GM18498 (cell line): ENCODE measurements around the gene PRR23E.

Experiments used
- ATAC-seq: cut with Tn5 transposase; IDR thresholded peaks from one replicate; pipeline ENCODE4 v1.9.1; 2021; ENCODE audit warnings: mild to moderate bottlenecking, moderate library complexity; ENCODE audit not compliant: unreplicated experiment

PRR23E gene

GRCh38 chr3:127222163-127222562 is 29.2 kb downstream of the PRR23E start:
- ATAC-seq: no peak

- no peak for ATAC-seq
Observed at GRCh38 chr3:127222664-127223063, 29.7 kb downstream of the PRR23E start.

GRCh38 chr3:127224118-127224517 is 31.2 kb downstream of the PRR23E start:
- no peak for ATAC-seq

- ATAC-seq: no peak
Observed at GRCh38 chr3:127226457-127226856, 33.5 kb downstream of the PRR23E start.

- no peak for ATAC-seq
Observed at GRCh38 chr3:127226946-127227842, 34.3 kb downstream of the PRR23E start.

- ATAC-seq: no peak
Observed at GRCh38 chr3:127228866-127229265, 35.9 kb downstream of the PRR23E start.

GRCh38 chr3:127233371-127233770 is 40.4 kb downstream of the PRR23E start:
- ATAC-seq: no peak

GRCh38 chr3:127234778-127235177 is 41.8 kb downstream of the PRR23E start:
- no peak for ATAC-seq

- no peak for ATAC-seq
Observed at GRCh38 chr3:127235706-127236105, 42.8 kb downstream of the PRR23E start.

- no peak for ATAC-seq
Observed at GRCh38 chr3:127237835-127238234, 44.9 kb downstream of the PRR23E start.

- no peak for ATAC-seq
Observed at GRCh38 chr3:127238602-127239001, 45.7 kb downstream of the PRR23E start.

- ATAC-seq: no peak
Observed at GRCh38 chr3:127247292-127247691, 54.4 kb downstream of the PRR23E start.
